Activated CD8-positive, alpha-beta memory T cell treated with anti-CD3 and anti-CD28 coated beads, Interleukin-2, amount 10 ng/mL, durations not matched to agents 7 days and 5 days (primary cell): Measurements from ENCODE around the gene CDY2B. TPM values are rescaled to one million over a fixed set of nuclear protein-coding genes. Genes with fewer than 3 reads are reported as not detected.

Experiments used
- total RNA-seq, 2 experiments: library from RNA; stranded (reverse); gene quantifications; one replicate each; pipeline ENCODE4 v1.2.3, GENCODE V29; 2021

The CDY2B gene
- total RNA-seq, 2 experiments from 2014 or later, result not detected

Other genes starting within 250 kb of the CDY2B start
- gene CDY2A, start 145.6 kb upstream of the CDY2B start, total RNA-seq, result not detected